Natural killer cell (primary cell): ENCODE results near the gene PGGHG. TPM values are rescaled to one million over a fixed set of nuclear protein-coding genes. Genes with fewer than 3 reads are reported as not detected.

ENCODE experiments used
- ATAC-seq, 3 donors: fragments of 150-1000 bp in 2 of 3; fragments of 200-7000 bp in 1 of 3; cut with Tn5 transposase; 1 replicate in 1 of 3; 2 replicates in 2 of 3; pipeline ENCODE4 v1.10.0; 2021; ENCODE audit warnings: mild to moderate bottlenecking in 2 of 3, moderate library complexity in 2 of 3
- DNase-seq, 2 donors: peaks; one replicate each; pipeline versions ENCODE4 v3.0.0 to v3.0.0-alpha.2; 2013 to 2021; ENCODE audit warnings: mixed read lengths in 1 of 2
- H3K27ac ChIP-seq: one replicate; pipeline ENCODE4 v1.5.1; 2013; ENCODE audit warnings: mild to moderate bottlenecking, low read length
- H3K27me3 ChIP-seq: one replicate; pipeline ENCODE4 v1.6.1; 2013; ENCODE audit warnings: low read length; ENCODE audit not compliant: control insufficient read depth, insufficient read depth
- H3K36me3 ChIP-seq: one replicate; pipeline ENCODE4 v1.6.1; 2013; ENCODE audit warnings: low read length; ENCODE audit not compliant: control insufficient read depth, insufficient read depth
- H3K4me1 ChIP-seq: one replicate; pipeline ENCODE4 v1.6.1; 2013; ENCODE audit warnings: low read length; ENCODE audit not compliant: control insufficient read depth, insufficient read depth
- H3K4me3 ChIP-seq: one replicate; pipeline ENCODE4 v1.5.1; 2013; ENCODE audit warnings: low read length
- H3K9me3 ChIP-seq: one replicate; pipeline ENCODE4 v1.6.1; 2013; ENCODE audit warnings: low read length; ENCODE audit not compliant: control insufficient read depth, insufficient read depth
- H3K27ac Mint-ChIP-seq, 2 donors: one replicate each; pipeline ENCODE4 v1.8.0; 2022; ENCODE audit warnings: mild to moderate bottlenecking in 2 of 2, mixed read lengths in 2 of 2, moderate library complexity in 1 of 2
- H3K27me3 Mint-ChIP-seq, 2 donors: one replicate each; pipeline ENCODE4 v1.8.0; 2022; ENCODE audit warnings: low read depth in 2 of 2, mixed read lengths in 2 of 2
- H3K36me3 Mint-ChIP-seq: one replicate; pipeline ENCODE4 v1.8.0; 2022; ENCODE audit warnings: mixed read lengths
- H3K4me1 Mint-ChIP-seq, 2 donors: one replicate each; pipeline ENCODE4 v1.8.0; 2022; ENCODE audit warnings: mixed read lengths in 2 of 2
- H3K4me3 Mint-ChIP-seq: one replicate; pipeline ENCODE4 v1.8.0; 2022; ENCODE audit warnings: mild to moderate bottlenecking, moderate library complexity, mixed read lengths
- H3K9me3 Mint-ChIP-seq, 2 donors: one replicate each; pipeline ENCODE4 v1.8.0; 2022; ENCODE audit warnings: mixed read lengths in 2 of 2
- WGBS: methylation state at CpG from one replicate; pipeline ENCODE4 v1.1.7; 2013; ENCODE audit warnings: missing lambda C conversion rate; ENCODE audit not compliant: insufficient coverage; 5-methylcytosine and 5-hydroxymethylcytosine counted together
- intact Hi-C: fragments of 100-400 bp; cut with micrococcal nuclease; formaldehyde crosslinking; loops from one replicate; pipeline ENCODE4 v1.14.2; 2022
- total RNA-seq, 4 donors: library from RNA; stranded (reverse); fragments of 120-200 nt in 1 of 4; gene quantifications; one replicate each; pipeline versions ENCODE4 v1.2.3 to v1.2.4, GENCODE V29; 2013 to 2022
- TF ChIP-seq, protein P1 (sequence below): fragments of 200-600 bp; IDR thresholded peaks from one replicate; pipeline ENCODE4 v1.8.0; 2022; ENCODE audit warnings: antibody characterized with exemption

The PGGHG gene
- total RNA-seq, 3 donors from 2014 or later (not counting 1 experiment from before 2014, with no cell fraction given), result 130 to 237 (median 153) TPM

DNA sequence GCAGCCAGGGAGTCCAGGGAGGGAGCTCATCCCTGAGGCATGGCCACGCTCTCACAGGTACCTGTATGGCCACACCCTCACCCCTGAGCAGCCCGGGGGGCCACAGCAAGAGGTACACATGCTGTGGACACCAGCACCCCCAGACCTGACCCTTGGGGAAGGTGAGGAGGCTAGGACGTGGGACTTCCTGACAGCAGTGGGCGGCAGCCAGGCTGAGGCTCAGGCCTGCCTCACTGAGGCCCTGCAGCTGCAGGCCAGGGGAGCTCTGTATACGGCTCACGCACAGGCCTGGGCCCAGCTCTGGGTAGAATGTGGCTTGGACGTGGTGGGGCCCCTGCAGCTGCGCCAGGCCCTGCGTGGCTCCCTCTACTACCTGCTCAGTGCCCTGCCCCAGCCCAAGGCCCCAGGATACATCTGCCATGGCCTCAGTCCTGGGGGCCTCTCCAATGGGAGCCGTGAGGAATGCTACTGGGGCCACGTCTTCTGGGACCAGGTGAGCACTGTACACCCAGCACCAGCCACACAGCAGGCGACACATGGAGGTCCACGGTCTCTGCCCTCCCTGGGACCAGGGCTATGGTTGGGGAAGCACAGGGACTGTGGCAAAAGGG lies 1.8 kb downstream of the PGGHG start:
- peak overlapping the region; percentile 60 to 74 for H3K27ac Mint-ChIP-seq
- Histone ChIP-seq H3K4me3 (no peak overlapping the region), H3K36me3 (peaks cover 24% of the 10 kb centered on the region)

DNA sequence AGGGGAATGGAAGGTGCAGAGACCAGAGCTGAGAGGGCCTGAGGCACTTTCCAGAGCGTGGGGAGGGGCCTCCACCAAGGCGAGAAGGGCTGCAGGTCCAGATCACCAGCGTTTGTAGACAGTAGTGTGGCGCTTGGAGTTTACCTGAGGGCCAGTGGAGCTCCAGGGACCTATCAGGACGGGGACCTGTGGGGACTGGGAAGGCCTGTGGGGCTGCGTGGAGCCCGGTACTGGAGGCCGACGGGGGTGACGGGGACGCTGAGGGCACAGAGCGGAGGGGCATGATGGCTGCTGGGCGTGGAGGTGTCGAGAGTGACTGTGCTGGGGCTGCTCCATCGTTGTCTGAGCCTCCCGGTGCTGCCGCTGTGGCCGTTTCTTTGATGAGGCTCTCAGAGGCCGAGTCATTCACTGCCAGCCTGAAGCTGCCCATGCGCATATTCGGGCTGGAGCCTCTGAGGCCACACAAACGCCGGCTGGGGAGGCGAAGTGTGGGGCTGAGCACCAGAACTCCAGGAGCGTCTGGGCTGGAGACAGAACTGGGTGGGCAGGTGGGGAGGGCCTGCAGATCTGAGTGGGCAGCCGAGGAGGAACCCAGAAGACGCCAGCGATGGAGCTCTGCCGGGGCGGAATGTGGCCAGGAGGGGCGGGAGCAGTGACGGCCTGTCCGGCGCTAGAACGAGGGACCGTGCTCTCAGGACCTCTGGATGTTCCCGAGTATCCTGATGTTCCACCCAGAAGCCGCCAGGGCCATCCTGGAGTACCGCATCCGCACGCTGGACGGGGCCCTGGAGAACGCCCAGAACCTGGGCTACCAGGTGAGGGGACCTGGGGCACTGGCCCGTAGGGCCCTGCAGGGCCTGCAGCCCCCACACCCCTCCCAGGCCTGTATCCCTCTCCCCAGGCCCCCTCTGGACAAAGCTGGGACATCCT lies 2.6 kb downstream of the PGGHG start:
- no peak overlapping the region for H3K27ac ChIP-seq
- H3K9me3 ChIP-seq, result no peaks in the 10 kb centered on the region
- 95% methylated on average over 44 of the region's 44 CpGs for WGBS
- peaks cover 27% of the 10 kb centered on the region for H3K36me3 ChIP-seq
- H3K27me3 ChIP-seq, result no peaks in the 10 kb centered on the region
- H3K27ac Mint-ChIP-seq, result peak overlapping the region in 1 of 2 donors; percentile 74
- H3K36me3 Mint-ChIP-seq, result no peaks in the 10 kb centered on the region
- peaks cover 20 to 38% of the 10 kb centered on the region in 2 donors for H3K4me1 Mint-ChIP-seq
- DNase-seq (no peak), ATAC-seq (no peak)
- H3K4me3 Mint-ChIP-seq, result peak overlapping the region; percentile 57
- H3K27me3 Mint-ChIP-seq, result peaks cover 0 to 5% of the 10 kb centered on the region in 2 donors
- peaks cover 57% of the 10 kb centered on the region for H3K4me1 ChIP-seq
- H3K4me3 ChIP-seq, result no peak overlapping the region
- TF ChIP-seq, protein P1, sequence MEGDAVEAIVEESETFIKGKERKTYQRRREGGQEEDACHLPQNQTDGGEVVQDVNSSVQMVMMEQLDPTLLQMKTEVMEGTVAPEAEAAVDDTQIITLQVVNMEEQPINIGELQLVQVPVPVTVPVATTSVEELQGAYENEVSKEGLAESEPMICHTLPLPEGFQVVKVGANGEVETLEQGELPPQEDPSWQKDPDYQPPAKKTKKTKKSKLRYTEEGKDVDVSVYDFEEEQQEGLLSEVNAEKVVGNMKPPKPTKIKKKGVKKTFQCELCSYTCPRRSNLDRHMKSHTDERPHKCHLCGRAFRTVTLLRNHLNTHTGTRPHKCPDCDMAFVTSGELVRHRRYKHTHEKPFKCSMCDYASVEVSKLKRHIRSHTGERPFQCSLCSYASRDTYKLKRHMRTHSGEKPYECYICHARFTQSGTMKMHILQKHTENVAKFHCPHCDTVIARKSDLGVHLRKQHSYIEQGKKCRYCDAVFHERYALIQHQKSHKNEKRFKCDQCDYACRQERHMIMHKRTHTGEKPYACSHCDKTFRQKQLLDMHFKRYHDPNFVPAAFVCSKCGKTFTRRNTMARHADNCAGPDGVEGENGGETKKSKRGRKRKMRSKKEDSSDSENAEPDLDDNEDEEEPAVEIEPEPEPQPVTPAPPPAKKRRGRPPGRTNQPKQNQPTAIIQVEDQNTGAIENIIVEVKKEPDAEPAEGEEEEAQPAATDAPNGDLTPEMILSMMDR, result no peak
- H3K9me3 Mint-ChIP-seq, result no peaks in the 10 kb centered on the region
- intact Hi-C loops, result no loop called here

More for the DNA sequence above, 1.8 kb downstream of the PGGHG start:
- H3K4me1 ChIP-seq, result peaks cover 55% of the 10 kb centered on the region
- no peaks in the 10 kb centered on the region for H3K27me3 ChIP-seq
- H3K4me1 Mint-ChIP-seq, result peaks cover 20 to 38% of the 10 kb centered on the region in 2 donors
- no peak overlapping the region for H3K27ac ChIP-seq
- ATAC-seq (no peak), DNase-seq (no peak)
- WGBS, result 87% methylated on average over 12 of the region's 13 CpGs
- intact Hi-C loops, result no loop called here
- H3K9me3 ChIP-seq, result no peaks in the 10 kb centered on the region
- peak overlapping the region; percentile 88 for H3K4me3 Mint-ChIP-seq
- TF ChIP-seq, protein P1, result no peak
- H3K36me3 Mint-ChIP-seq, result no peaks in the 10 kb centered on the region
- H3K27me3 Mint-ChIP-seq, result peaks cover 0 to 8% of the 10 kb centered on the region in 2 donors
- no peaks in the 10 kb centered on the region for H3K9me3 Mint-ChIP-seq

DNA sequence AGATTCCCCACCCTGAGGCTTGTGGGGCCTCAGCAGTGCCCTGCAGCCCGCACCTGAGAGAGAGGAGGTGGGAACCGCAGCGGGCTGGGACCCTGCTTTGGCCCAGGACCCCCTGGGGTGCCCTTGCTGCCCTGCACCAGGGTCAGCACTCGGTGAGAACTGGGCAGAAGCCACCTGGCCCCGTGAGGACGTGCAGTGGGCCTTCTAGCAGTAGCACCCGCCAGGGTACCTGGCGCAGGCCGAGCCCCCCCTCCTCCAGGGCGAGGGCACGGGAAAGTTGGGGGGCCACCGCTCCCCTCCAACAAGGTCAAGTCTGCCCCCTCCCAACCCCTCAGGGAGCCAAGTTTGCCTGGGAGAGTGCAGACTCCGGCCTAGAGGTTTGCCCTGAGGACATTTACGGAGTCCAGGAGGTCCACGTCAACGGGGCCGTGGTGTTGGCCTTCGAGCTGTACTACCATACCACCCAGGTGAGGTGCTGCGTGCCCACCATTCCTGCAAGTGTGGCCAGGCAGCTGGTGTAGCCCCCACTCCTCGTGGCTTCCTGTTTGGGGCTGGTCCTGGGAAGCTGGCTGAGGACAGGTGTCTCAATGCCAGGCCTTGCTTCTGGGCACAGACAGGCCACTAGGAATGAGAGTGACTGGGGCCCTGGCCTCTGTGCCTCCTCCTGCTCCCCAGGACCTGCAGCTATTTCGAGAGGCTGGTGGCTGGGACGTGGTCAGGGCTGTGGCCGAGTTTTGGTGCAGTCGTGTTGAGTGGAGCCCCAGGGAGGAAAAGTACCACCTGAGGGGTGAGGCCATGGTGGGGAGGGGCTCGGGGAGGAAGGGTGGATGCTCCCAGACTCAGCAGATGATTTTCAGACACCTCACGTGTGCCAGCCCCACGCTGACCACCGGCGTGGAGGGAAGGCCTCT lies 3.5 kb downstream of the PGGHG start:
- H3K36me3 Mint-ChIP-seq, result no peaks in the 10 kb centered on the region
- ATAC-seq, result no peak
- TF ChIP-seq, protein P1, result no peak

More for the DNA sequence above, 3.5 kb downstream of the PGGHG start:
- no peak overlapping the region for H3K27ac ChIP-seq
- H3K36me3 ChIP-seq, result peaks cover 27% of the 10 kb centered on the region
- Mint-ChIP-seq H3K4me1 (peaks cover 27 to 36% of the 10 kb centered on the region in 2 donors), H3K9me3 (no peaks in the 10 kb centered on the region), H3K27me3 (no peaks in the 10 kb centered on the region), H3K4me3 (no peak overlapping the region), H3K27ac (no peak overlapping the region)
- DNase-seq, result no peak
- no peaks in the 10 kb centered on the region for H3K9me3 ChIP-seq
- no peaks in the 10 kb centered on the region for H3K27me3 ChIP-seq
- intact Hi-C loops, result no loop called here
- H3K4me3 ChIP-seq, result no peak overlapping the region
- peaks cover 60% of the 10 kb centered on the region for H3K4me1 ChIP-seq
- 85% methylated on average over 29 of the region's 29 CpGs for whole genome bisulfite sequencing
